Nephron (organoid): ENCODE measurements around the gene OSBPL3.

Experiments
- H3K27ac Mint-ChIP-seq, 3 experiments: 2 replicates each; pipeline ENCODE4 v1.8.0; 2020; ENCODE audit warnings: mixed read lengths in 3 of 3, mild to moderate bottlenecking in 2 of 3, moderate library complexity in 1 of 3
- H3K27me3 Mint-ChIP-seq: 2 replicates; pipeline ENCODE4 v1.8.0; 2021; ENCODE audit warnings: low read depth, mild to moderate bottlenecking, moderate library complexity, mixed read lengths
- H3K36me3 Mint-ChIP-seq: 2 replicates; pipeline ENCODE4 v1.8.0; 2020; ENCODE audit warnings: low read depth, mixed read lengths
- H3K4me1 Mint-ChIP-seq: 2 replicates; pipeline ENCODE4 v1.8.0; 2020; ENCODE audit warnings: mixed read lengths
- H3K4me3 Mint-ChIP-seq, 3 experiments: 2 replicates each; pipeline ENCODE4 v1.8.0; 2020; ENCODE audit warnings: mild to moderate bottlenecking in 3 of 3, mixed read lengths in 3 of 3, moderate library complexity in 2 of 3
- H3K9me3 Mint-ChIP-seq: 2 replicates; pipeline ENCODE4 v1.8.0; 2020; ENCODE audit warnings: mixed read lengths
- TF ChIP-seq, protein P1 (sequence below), 3 experiments: fragments of 200-600 bp; sonication (generic); IDR thresholded peaks; one replicate each; pipeline ENCODE4 v1.5.0; 2021; ENCODE audit warnings: antibody characterized with exemption in 3 of 3; ENCODE audit not compliant: unreplicated experiment in 3 of 3

OSBPL3 gene

DNA sequence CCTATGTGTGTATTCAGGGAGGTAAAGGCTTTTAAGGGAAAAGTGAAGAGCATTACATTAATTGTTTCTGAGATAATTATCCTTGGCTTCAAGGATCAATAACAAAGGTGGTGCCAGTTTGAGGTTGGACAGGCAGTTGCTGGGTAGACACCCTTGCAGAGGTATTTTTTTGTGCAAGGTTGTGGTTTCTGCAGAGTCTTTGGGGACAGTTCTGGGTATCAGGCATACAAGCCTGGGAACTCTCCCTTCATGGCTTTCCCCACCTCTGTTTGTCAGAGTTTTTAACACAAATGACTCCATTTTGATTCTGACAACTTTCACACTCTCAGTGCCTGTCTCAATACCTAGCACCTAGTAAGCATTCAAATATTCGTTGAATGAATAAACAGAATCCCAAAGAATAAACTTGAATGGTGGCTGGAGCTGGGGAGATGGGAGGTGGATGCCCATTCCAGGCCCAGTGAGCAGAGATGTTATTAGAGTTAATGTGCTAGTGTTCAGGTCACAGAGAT lies 7.4 kb upstream of the OSBPL3 start:
- H3K27ac Mint-ChIP-seq, result no peak overlapping the region
- no peaks in the 10 kb centered on the region for H3K4me1 Mint-ChIP-seq
- TF ChIP-seq, protein P1, sequence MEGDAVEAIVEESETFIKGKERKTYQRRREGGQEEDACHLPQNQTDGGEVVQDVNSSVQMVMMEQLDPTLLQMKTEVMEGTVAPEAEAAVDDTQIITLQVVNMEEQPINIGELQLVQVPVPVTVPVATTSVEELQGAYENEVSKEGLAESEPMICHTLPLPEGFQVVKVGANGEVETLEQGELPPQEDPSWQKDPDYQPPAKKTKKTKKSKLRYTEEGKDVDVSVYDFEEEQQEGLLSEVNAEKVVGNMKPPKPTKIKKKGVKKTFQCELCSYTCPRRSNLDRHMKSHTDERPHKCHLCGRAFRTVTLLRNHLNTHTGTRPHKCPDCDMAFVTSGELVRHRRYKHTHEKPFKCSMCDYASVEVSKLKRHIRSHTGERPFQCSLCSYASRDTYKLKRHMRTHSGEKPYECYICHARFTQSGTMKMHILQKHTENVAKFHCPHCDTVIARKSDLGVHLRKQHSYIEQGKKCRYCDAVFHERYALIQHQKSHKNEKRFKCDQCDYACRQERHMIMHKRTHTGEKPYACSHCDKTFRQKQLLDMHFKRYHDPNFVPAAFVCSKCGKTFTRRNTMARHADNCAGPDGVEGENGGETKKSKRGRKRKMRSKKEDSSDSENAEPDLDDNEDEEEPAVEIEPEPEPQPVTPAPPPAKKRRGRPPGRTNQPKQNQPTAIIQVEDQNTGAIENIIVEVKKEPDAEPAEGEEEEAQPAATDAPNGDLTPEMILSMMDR (IDR thresholded peaks at IDR 0.05; ENCODE audit: unreplicated experiment in 3 of 3), result no peak
- no peak overlapping the region for H3K4me3 Mint-ChIP-seq
- peaks cover 25% of the 10 kb centered on the region for H3K27me3 Mint-ChIP-seq
- no peaks in the 10 kb centered on the region for H3K36me3 Mint-ChIP-seq
- H3K9me3 Mint-ChIP-seq, result no peaks in the 10 kb centered on the region

- TF ChIP-seq, protein P1 (IDR thresholded peaks at IDR 0.05; ENCODE audit: unreplicated experiment in 3 of 3), result no peak
- Mint-ChIP-seq H3K36me3 (no peaks in the 10 kb centered on the region), H3K27ac (no peak overlapping the region), H3K4me1 (peaks cover 26% of the 10 kb centered on the region), H3K9me3 (no peaks in the 10 kb centered on the region), H3K27me3 (peaks cover 56% of the 10 kb centered on the region), H3K4me3 (peak overlapping the region in 2 of 3 experiments; percentile 65 to 85)
Observed at GRCh38 chr7:24982917-24983316, 2.9 kb upstream of the OSBPL3 start.

GRCh38 chr7:24981171-24981951 lies 1.4 kb upstream of the OSBPL3 start:
- H3K4me3 Mint-ChIP-seq, result peak overlapping the region; percentile 85 to 93 (median 85)
- peaks cover 26% of the 10 kb centered on the region for H3K4me1 Mint-ChIP-seq
- no peaks in the 10 kb centered on the region for H3K9me3 Mint-ChIP-seq
- H3K27ac Mint-ChIP-seq, result peak overlapping the region in 1 of 3 experiments; percentile 15
- peaks cover 61% of the 10 kb centered on the region for H3K27me3 Mint-ChIP-seq
- TF ChIP-seq, protein P1 (IDR thresholded peaks at IDR 0.05; ENCODE audit: unreplicated experiment in 3 of 3), result no peak
- H3K36me3 Mint-ChIP-seq, result no peaks in the 10 kb centered on the region

- H3K27me3 Mint-ChIP-seq, result peaks cover 68% of the 10 kb centered on the region
- H3K36me3 Mint-ChIP-seq, result no peaks in the 10 kb centered on the region
- H3K4me1 Mint-ChIP-seq, result peaks cover 26% of the 10 kb centered on the region
- peak overlapping the region; percentile 85 to 93 (median 85) for H3K4me3 Mint-ChIP-seq
- no peaks in the 10 kb centered on the region for H3K9me3 Mint-ChIP-seq
- TF ChIP-seq, protein P1 (IDR thresholded peaks at IDR 0.05; ENCODE audit: unreplicated experiment in 3 of 3), result no peak
- H3K27ac Mint-ChIP-seq, result peak overlapping the region; percentile 60 to 89 (median 78)
Observed at GRCh38 chr7:24980534-24981170, 674 bp upstream of the OSBPL3 start.

DNA sequence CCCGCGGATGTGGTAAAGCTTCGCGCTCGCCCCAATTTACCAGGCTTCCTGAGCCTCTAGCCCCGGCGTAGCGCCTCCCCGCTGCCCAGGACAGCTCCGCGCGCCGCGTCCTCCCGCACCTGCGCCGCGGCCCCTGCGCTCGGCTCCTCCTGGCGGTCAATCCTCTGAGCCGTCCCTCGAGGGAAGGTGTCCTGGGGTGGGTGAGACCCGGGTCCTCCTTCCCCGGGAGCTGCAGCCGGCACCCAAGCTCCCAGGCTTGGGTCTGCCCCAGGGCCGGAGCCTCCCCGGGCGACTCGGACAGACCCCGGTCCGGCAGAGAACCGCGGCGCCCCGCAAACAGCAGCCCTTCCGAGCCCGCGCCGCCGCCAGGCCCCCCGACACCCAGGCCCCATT lies 512 bp downstream of the OSBPL3 start:
- H3K36me3 Mint-ChIP-seq, result no peaks in the 10 kb centered on the region
- peak overlapping the region; percentile 89 to 93 (median 91) for H3K4me3 Mint-ChIP-seq

More for the DNA sequence above, 512 bp downstream of the OSBPL3 start:
- H3K27me3 Mint-ChIP-seq, result peaks cover 72% of the 10 kb centered on the region
- H3K4me1 Mint-ChIP-seq, result peaks cover 26% of the 10 kb centered on the region
- H3K27ac Mint-ChIP-seq, result no peak overlapping the region
- TF ChIP-seq, protein P1 (IDR thresholded peaks at IDR 0.05; ENCODE audit: unreplicated experiment in 3 of 3), result peak; percentile 41 to 57 (median 51)
- no peaks in the 10 kb centered on the region for H3K9me3 Mint-ChIP-seq
